Fibroblast of upper back skin (primary cell): Measurements from ENCODE around the gene AFF4.

ENCODE experiments used
- DNase-seq: peaks from one replicate; pipeline ENCODE4 v3.0.0-alpha.2; 2013

The AFF4 gene

DNA sequence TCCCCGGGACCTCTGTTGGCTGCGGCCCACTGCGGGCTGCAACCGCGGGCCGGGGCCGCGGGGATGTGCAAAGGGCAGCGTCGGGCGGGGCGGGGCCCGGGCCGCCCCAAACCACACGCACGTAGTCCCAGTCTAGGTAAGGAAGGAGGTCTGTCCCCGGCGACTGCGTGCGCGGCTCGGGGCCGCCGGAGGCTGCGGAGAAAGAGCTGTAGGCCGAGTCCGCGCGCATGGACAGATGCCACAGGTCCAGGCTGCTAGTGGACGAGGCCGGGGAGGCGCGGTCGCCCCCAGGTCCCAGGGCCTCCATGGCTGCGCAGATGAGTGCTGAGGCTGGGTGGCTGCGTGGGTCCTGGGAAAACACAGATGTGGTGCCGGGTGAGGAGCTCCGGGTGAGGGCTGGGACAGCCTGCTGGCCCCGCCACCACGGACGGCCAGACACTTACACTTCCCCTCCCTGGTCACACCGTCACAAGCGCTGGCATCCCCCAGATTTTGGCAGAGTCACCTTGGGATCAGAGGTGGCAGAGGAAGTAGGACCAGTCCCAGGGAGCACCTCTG lies 137.5 kb downstream of the AFF4 start:
- DNase-seq, result no peak
